Choroid plexus epithelial cell (primary cell): ENCODE results near the gene BRINP3.

ENCODE experiments used
- DNase-seq: peaks from one replicate; pipeline ENCODE4 v3.0.0-alpha.2; 2010; ENCODE audit warnings: low read depth
- H3K4me3 ChIP-seq: 2 replicates; pipeline ENCODE4 v1.5.1; 2011; ENCODE audit warnings: low read depth, mild to moderate bottlenecking, control low read depth, low read length, moderate library complexity
- CTCF ChIP-seq: conservative IDR thresholded peaks from 2 replicates; pipeline ENCODE4 v1.5.1; 2011; ENCODE audit warnings: low read depth, mild to moderate bottlenecking, control low read depth, inconsistent platforms, low read length, moderate library complexity

Gene BRINP3

GRCh38 chr1:190243056-190243455 is 234.6 kb downstream of the BRINP3 start:
- no peak overlapping the region for H3K4me3 ChIP-seq
- DNase-seq, result no peak
- no peak for TF ChIP-seq CTCF

GRCh38 chr1:190226006-190226405 is 251.7 kb downstream of the BRINP3 start:
- peak; percentile 2 for DNase-seq
- peak; percentile 5 for TF ChIP-seq CTCF
- H3K4me3 ChIP-seq, result no peak overlapping the region

GRCh38 chr1:190212450-190212849 is 265.2 kb downstream of the BRINP3 start:
- DNase-seq, result no peak
- H3K4me3 ChIP-seq, result no peak overlapping the region
- TF ChIP-seq CTCF, result no peak

- no peak overlapping the region for H3K4me3 ChIP-seq
- no peak for TF ChIP-seq CTCF
- DNase-seq, result no peak
Observed at GRCh38 chr1:190207733-190208132, 269.9 kb downstream of the BRINP3 start.

- no peak for TF ChIP-seq CTCF
- peak; percentile 41 for DNase-seq
- H3K4me3 ChIP-seq, result no peak overlapping the region
Observed at GRCh38 chr1:190205713-190206112, 272.0 kb downstream of the BRINP3 start.

GRCh38 chr1:190196020-190196419 is 281.6 kb downstream of the BRINP3 start:
- DNase-seq, result no peak
- TF ChIP-seq CTCF, result no peak

GRCh38 chr1:190193508-190194115 is 284.1 kb downstream of the BRINP3 start:
- no peak for DNase-seq
- no peak for TF ChIP-seq CTCF

More at GRCh38 chr1:190196020-190196419, 281.6 kb downstream of the BRINP3 start:
- H3K4me3 ChIP-seq, result no peak overlapping the region

More at GRCh38 chr1:190193508-190194115, 284.1 kb downstream of the BRINP3 start:
- H3K4me3 ChIP-seq, result no peak overlapping the region
